Neural progenitor cell (in vitro differentiated cells): Measurements from ENCODE around the gene POU6F1. TPM values are rescaled to one million over a fixed set of nuclear protein-coding genes. Genes with fewer than 3 reads are reported as not detected.
"Not testable (repeated sequence)": the region's sequence is repeated elsewhere in the genome, so short reads cannot be mapped to it uniquely, and the experiment has no call there.

Source experiments
- DNase-seq: peaks from one replicate; pipeline ENCODE4 v3.0.0-alpha.2; 2016; ENCODE audit warnings: low spot score
- H2AFZ ChIP-seq: fragments of 200-600 bp; sonication (generic); replicated peaks from 2 replicates; pipeline ENCODE4 v1.6.1; 2016; ENCODE audit warnings: antibody characterized with exemption
- H3F3A ChIP-seq: fragments of 200-600 bp; sonication (generic); 2 replicates; pipeline ENCODE4 v1.6.1; 2016; ENCODE audit warnings: antibody characterized with exemption, low read depth
- H3K27ac ChIP-seq: fragments of 200-600 bp; sonication (generic); 2 replicates; pipeline ENCODE4 v1.5.1; 2016; ENCODE audit warnings: mild to moderate bottlenecking
- H3K27me3 ChIP-seq: fragments of 200-600 bp; sonication (generic); 2 replicates; pipeline ENCODE4 v1.6.1; 2016; ENCODE audit warnings: mild to moderate bottlenecking, moderate library complexity
- H3K36me3 ChIP-seq: fragments of 200-600 bp; sonication (generic); 2 replicates; pipeline ENCODE4 v1.5.1; 2016
- H3K4me1 ChIP-seq: fragments of 200-600 bp; sonication (generic); 2 replicates; pipeline ENCODE4 v1.6.1; 2016; ENCODE audit warnings: mixed run types
- H3K4me2 ChIP-seq: fragments of 200-600 bp; sonication (generic); 2 replicates; pipeline ENCODE4 v1.6.1; 2016
- H3K4me3 ChIP-seq: fragments of 200-600 bp; sonication (generic); 2 replicates; pipeline ENCODE4 v1.5.1; 2016
- H3K79me2 ChIP-seq: fragments of 200-600 bp; sonication (generic); 2 replicates; pipeline ENCODE4 v1.6.1; 2016; ENCODE audit warnings: low read depth
- H3K9ac ChIP-seq: fragments of 200-600 bp; sonication (generic); 2 replicates; pipeline ENCODE4 v1.6.1; 2016
- H3K9me3 ChIP-seq: fragments of 200-600 bp; sonication (generic); 2 replicates; pipeline ENCODE4 v1.5.1; 2016; ENCODE audit warnings: low read depth
- H4K20me1 ChIP-seq: fragments of 200-600 bp; sonication (generic); 2 replicates; pipeline ENCODE4 v1.6.1; 2016; ENCODE audit warnings: low read depth
- H3K27ac Mint-ChIP-seq: 3 replicates; pipeline ENCODE4 v1.8.0; 2021; ENCODE audit warnings: mixed read lengths
- H3K27me3 Mint-ChIP-seq: 2 replicates; pipeline ENCODE4 v1.8.0; 2022; ENCODE audit warnings: low read depth, mild to moderate bottlenecking, inconsistent platforms, moderate library complexity, mixed read lengths; ENCODE audit not compliant: insufficient read depth
- H3K36me3 Mint-ChIP-seq: 3 replicates; pipeline ENCODE4 v1.8.0; 2021; ENCODE audit warnings: mixed read lengths
- H3K4me1 Mint-ChIP-seq: 3 replicates; pipeline ENCODE4 v1.8.0; 2021; ENCODE audit warnings: mixed read lengths
- H3K4me3 Mint-ChIP-seq: 3 replicates; pipeline ENCODE4 v1.8.0; 2021; ENCODE audit warnings: mild to moderate bottlenecking, moderate library complexity, mixed read lengths
- H3K9me3 Mint-ChIP-seq: 3 replicates; pipeline ENCODE4 v1.8.0; 2020; ENCODE audit warnings: mixed read lengths
- CTCF ChIP-seq: fragments of 200-600 bp; sonication (generic); IDR thresholded peaks from 2 replicates; pipeline ENCODE4 v1.5.1; 2017; ENCODE audit warnings: antibody characterized with exemption, mild to moderate bottlenecking
- EZH2 ChIP-seq: fragments of 200-600 bp; sonication (generic); IDR thresholded peaks from 2 replicates; pipeline ENCODE4 v1.6.1; 2017; ENCODE audit warnings: antibody characterized with exemption, mild to moderate bottlenecking, moderate library complexity
- EZH2phosphoT487 ChIP-seq: fragments of 200-600 bp; sonication (generic); IDR thresholded peaks from 2 replicates; pipeline ENCODE4 v1.6.1; 2017; ENCODE audit warnings: antibody characterized with exemption
- total RNA-seq: library from RNA; depleted of rRNA; stranded (reverse); fragments of >200 nt; gene quantifications from 2 replicates; pipeline ENCODE4 v1.2.3, GENCODE V29; 2015; ENCODE audit warnings: low replicate concordance

The POU6F1 gene
- total RNA-seq, 1 donor from 2014 or later, result 1.6 TPM

GRCh38 chr12:51227962-51228361 is 10.1 kb upstream of the POU6F1 start:
- TF ChIP-seq EZH2phosphoT487 (no peak), EZH2 (no peak), CTCF (no peak)
- Histone ChIP-seq H4K20me1 (no peaks in the 10 kb centered on the region), H3K79me2 (no peaks in the 10 kb centered on the region), H3K4me2 (no peak overlapping the region), H3K27me3 (no peaks in the 10 kb centered on the region), H3K9me3 (no peaks in the 10 kb centered on the region), H3K4me3 (no peak overlapping the region), H3K27ac (no peak overlapping the region), H3F3A (no peaks in the 10 kb centered on the region), H3K36me3 (no peaks in the 10 kb centered on the region), H3K4me1 (no peaks in the 10 kb centered on the region), H2AFZ (no peak overlapping the region), H3K9ac (no peak overlapping the region)
- Mint-ChIP-seq H3K9me3 (no peaks in the 10 kb centered on the region), H3K4me3 (no peak overlapping the region), H3K4me1 (peaks cover 9% of the 10 kb centered on the region), H3K36me3 (no peaks in the 10 kb centered on the region), H3K27me3 (peaks cover 2% of the 10 kb centered on the region), H3K27ac (no peak overlapping the region)
- DNase-seq, result no peak

- H3K4me1 Mint-ChIP-seq, H4K20me1 ChIP-seq, H2AFZ ChIP-seq, H3F3A ChIP-seq, H3K9me3 Mint-ChIP-seq, H3K36me3 Mint-ChIP-seq, H3K36me3 ChIP-seq, H3K79me2 ChIP-seq, H3K9ac ChIP-seq, DNase-seq, H3K27me3 Mint-ChIP-seq, H3K4me3 Mint-ChIP-seq, H3K27me3 ChIP-seq, H3K27ac ChIP-seq, H3K4me1 ChIP-seq, H3K27ac Mint-ChIP-seq, H3K4me3 ChIP-seq, H3K9me3 ChIP-seq, H3K4me2 ChIP-seq: not testable (repeated sequence)
Observed at GRCh38 chr12:51227112-51227511, 9.2 kb upstream of the POU6F1 start.

GRCh38 chr12:51225771-51226170 is 7.9 kb upstream of the POU6F1 start:
- Histone ChIP-seq H3K27me3 (no peaks in the 10 kb centered on the region), H3K79me2 (no peaks in the 10 kb centered on the region)

GRCh38 chr12:51225234-51225633 is 7.4 kb upstream of the POU6F1 start:
- no peaks in the 10 kb centered on the region for H3F3A ChIP-seq
- peaks cover 9% of the 10 kb centered on the region for H3K4me1 Mint-ChIP-seq
- H4K20me1 ChIP-seq, result no peaks in the 10 kb centered on the region
- H3K9ac ChIP-seq, result no peak overlapping the region
- no peaks in the 10 kb centered on the region for H3K79me2 ChIP-seq
- no peak for TF ChIP-seq CTCF
- no peak overlapping the region for H3K4me3 ChIP-seq
- no peak overlapping the region for H3K27ac Mint-ChIP-seq
- H3K27ac ChIP-seq, result no peak overlapping the region
- H3K36me3 Mint-ChIP-seq, result no peaks in the 10 kb centered on the region
- no peaks in the 10 kb centered on the region for H3K9me3 ChIP-seq
- no peak overlapping the region for H2AFZ ChIP-seq
- H3K9me3 Mint-ChIP-seq, result no peaks in the 10 kb centered on the region
- no peaks in the 10 kb centered on the region for H3K4me1 ChIP-seq
- DNase-seq, result no peak
- H3K4me3 Mint-ChIP-seq, result no peak overlapping the region
- H3K27me3 Mint-ChIP-seq, result peaks cover 2% of the 10 kb centered on the region
- no peaks in the 10 kb centered on the region for H3K27me3 ChIP-seq
- H3K4me2 ChIP-seq, result no peak overlapping the region
- no peaks in the 10 kb centered on the region for H3K36me3 ChIP-seq

More at GRCh38 chr12:51225771-51226170, 7.9 kb upstream of the POU6F1 start:
- Histone ChIP-seq H3K9ac (no peak overlapping the region), H3K9me3 (no peaks in the 10 kb centered on the region), H3F3A (no peaks in the 10 kb centered on the region), H2AFZ (no peak overlapping the region), H3K4me3 (no peak overlapping the region), H3K4me1 (no peaks in the 10 kb centered on the region), H3K27ac (no peak overlapping the region), H3K4me2 (no peak overlapping the region), H4K20me1 (no peaks in the 10 kb centered on the region), H3K36me3 (no peaks in the 10 kb centered on the region)
- Mint-ChIP-seq H3K4me1 (peaks cover 9% of the 10 kb centered on the region), H3K4me3 (peak overlapping the region; percentile 39), H3K36me3 (no peaks in the 10 kb centered on the region), H3K9me3 (no peaks in the 10 kb centered on the region), H3K27me3 (peaks cover 2% of the 10 kb centered on the region), H3K27ac (no peak overlapping the region)
- TF ChIP-seq EZH2, result no peak
- TF ChIP-seq EZH2phosphoT487, result no peak
- TF ChIP-seq CTCF, result no peak
- no peak for DNase-seq
